ENCODE results near the gene GAN. TPM values are rescaled to one million over a fixed set of nuclear protein-coding genes. Genes with fewer than 3 reads are reported as not detected.
A peak's percentile ranks its signal among the peaks of the same experiment; 100 is the strongest.
"Not testable (repeated sequence)": the region's sequence is repeated elsewhere in the genome, so short reads cannot be mapped to it uniquely, and the experiment has no call there.

GAN gene
- polyA plus RNA-seq, 1 donor: 2.6 TPM

- DNase-seq: no peak
Measured at GRCh38 chr16:81310045-81310644, 4.6 kb upstream of the GAN start.

DNA sequence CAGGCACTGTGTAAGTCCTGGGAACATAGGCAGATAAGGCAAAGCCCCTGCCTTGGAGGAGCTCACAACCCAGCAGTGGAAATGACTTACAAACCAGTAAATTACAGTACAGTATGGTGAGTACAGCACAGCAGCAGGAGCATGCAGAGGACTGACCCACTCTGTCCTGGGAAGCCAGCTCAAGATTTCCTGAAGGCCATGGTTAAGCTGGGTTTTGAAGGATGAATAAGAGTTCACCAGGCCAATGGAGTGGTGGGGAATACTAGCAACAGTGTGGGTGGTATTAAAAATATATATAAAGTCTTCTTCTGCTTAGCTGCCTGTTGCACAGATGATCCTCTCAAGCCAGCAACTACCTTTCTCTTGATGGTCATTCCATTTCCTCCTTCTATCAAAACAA, 3.0 kb upstream of the GAN start:
- DNase-seq: no peak

DNA sequence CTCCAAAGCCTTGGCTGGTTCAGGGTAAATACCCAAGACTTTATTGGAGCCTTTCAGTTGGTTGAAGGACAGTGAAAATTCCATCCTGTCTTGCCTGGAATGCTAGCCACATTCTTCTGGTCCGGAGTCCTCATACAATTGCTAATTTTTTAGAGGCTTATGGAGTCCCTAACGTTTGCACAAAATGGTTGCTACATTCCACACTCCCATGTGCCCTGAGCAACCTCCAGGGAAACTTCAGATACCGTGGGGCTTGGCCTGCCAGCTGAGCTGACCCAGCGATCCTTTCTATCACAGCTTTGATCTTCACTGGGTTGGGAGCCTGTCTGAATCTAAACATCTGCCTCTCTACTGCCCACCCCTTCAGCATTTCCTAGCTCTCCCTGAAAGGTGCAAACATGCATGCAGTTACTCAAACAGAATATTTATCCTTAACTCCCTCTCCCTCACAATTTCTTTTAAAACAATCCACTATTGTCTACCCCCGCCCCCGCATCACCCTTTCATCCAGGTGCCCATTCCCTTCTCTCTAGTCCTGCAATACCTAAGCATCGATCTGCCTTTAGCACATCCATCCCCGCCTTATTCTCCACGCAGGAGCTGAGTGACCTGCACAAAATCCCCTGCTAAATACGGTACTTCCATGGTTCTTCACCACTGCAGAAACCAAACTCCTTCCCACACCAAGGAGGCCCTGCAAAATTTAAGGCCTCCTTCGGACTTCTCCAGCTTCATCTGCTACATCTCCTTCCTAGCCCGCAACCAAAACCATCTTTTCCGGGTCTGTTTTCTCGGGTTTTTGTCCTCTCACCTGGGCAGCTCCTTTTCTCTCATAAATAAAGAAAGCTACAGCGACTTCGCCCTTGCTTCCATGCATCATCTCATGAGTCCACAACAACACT, 810 bp upstream of the GAN start:
- no peak for DNase-seq

DNA sequence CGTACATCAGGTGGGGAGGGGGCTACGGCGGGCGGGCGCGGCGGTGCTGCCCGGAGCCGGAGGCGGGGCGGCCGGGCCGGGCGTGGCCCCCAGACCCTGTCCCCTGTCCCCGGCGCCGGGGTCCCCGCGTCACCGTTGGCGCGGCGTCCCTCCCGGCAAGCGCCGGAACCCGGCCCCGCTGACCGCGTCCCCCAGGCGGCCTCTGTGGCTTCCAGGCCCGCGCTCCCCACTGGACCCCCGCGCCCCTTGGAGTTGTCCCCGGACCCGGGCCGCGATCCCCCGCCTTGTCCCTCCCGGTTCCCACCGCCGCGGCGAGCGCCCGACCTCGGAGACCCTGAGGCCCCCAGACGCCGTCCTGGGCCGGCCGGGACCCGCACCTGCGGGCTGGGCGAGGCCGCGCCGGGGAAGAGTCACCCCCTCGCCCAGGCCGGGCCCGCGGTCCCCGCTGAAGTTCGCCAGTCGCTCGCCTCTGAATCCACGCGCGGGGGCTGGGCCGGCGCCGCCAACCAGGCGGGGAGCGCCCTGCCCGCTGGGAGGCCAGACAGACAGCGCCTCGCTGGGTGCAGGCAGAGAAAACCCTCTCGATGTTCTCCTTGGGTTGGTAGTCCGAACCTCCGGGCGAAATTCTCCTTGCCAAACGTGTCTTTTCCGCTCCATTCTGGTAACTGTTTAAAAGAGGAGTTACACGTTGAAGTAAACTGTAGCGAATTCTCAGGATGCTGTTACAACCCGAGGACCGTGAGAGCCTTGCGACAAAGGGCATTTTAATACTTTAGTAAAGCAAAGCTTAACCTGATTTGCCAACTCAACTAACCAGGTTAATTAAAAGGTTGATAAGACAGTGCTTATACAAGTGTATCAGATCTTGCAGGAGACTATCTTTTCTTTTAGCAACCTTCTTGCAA, 761 bp downstream of the GAN start:
- DNase-seq: peak; percentile 39

DNA sequence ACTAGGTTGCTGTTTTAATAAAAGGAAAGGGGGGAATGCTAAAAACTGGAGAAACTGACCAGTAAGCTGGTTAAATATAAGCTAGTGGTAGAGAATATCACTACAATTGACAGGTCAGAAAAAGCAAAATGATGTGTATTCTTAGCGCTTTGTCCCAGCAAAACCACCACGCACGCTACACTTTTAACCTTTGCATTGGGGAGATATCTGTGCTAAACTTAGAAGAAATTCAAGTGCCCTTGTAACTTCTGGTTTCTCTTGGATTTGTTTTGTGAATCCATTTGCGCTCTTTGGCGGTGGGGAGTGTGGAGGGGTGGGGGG, 1.4 kb downstream of the GAN start:
- DNase-seq: no peak

GRCh38 chr16:81318711-81319110, 3.9 kb downstream of the GAN start:
- DNase-seq: no peak

GRCh38 chr16:81319221-81319912, 4.6 kb downstream of the GAN start:
- DNase-seq: no peak

GRCh38 chr16:81321039-81321438, 6.3 kb downstream of the GAN start:
- no peak for DNase-seq

GRCh38 chr16:81321536-81321935, 6.8 kb downstream of the GAN start:
- no peak for DNase-seq

GRCh38 chr16:81324808-81325207, 10.0 kb downstream of the GAN start:
- DNase-seq: no peak

GRCh38 chr16:81327011-81327410, 12.2 kb downstream of the GAN start:
- DNase-seq: no peak

- no peak for DNase-seq
Measured at GRCh38 chr16:81327447-81328196, 12.9 kb downstream of the GAN start.

- DNase-seq: no peak
Measured at GRCh38 chr16:81329947-81330346, 15.2 kb downstream of the GAN start.

- DNase-seq: no peak
Measured at GRCh38 chr16:81333356-81333755, 18.6 kb downstream of the GAN start.

- DNase-seq: no peak
Measured at GRCh38 chr16:81335669-81336068, 20.9 kb downstream of the GAN start.

DNA sequence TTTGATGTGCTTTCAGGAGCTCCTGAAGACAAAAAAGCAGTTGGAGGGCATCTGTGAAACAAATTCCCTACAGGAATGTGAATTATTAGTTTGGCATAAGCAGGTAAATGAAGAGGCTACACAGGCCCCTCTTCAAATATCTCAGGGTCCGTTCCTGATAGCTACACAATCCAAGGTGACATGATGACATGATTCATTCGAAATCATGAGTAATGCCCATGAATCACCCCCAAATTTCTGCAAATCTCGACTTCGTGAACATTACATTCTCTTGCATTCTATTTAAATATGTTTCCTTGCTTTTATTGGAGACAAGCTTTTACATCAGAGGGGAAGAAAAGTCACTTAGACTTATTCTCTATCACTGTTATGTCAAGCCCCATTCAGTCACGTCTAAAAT, 22.3 kb downstream of the GAN start:
- DNase-seq: no peak

GRCh38 chr16:81345172-81345571, 30.4 kb downstream of the GAN start:
- not testable (repeated sequence) for DNase-seq

DNA sequence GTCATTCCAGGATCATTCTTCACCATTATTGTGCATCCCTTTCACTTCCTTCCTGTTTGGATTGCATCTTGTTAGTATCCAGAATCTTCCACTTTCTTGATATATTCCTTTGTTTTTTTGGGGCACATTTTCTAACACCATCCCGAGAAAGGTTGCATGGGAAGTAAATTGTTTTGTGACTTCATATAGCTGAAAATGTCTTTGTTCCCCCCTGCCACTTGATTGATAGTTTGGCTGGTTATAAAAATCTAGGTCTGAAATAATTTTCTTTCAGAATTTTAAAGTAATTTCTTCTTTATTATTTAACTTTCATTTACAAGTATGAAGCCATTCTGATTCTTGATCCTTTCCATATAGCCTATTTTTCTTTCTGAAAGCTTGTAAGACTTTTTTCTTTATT, 32.7 kb downstream of the GAN start:
- DNase-seq: no peak

- no peak for DNase-seq
Measured at GRCh38 chr16:81349608-81350305, 35.0 kb downstream of the GAN start.

GRCh38 chr16:81350306-81350615, 35.5 kb downstream of the GAN start:
- DNase-seq: no peak

DNA sequence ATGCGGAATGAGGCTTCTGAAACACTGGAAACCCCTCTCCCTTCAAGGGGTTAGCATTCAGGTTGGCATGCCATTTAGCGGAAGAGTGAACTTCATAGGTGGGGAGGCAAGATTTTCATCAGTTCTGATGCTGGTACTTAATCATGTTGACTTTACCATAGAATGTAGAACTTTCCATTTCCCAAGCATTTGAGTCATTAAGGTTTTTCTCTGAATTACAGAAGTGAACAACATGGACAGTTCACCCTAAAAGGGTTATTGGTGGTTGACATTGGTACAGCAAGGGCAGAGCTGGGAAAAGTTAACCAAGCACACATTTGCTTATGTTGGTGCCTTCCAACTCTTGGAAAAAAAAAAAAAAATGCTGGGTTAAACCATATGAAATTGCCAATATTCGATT, 39.1 kb downstream of the GAN start:
- no peak for DNase-seq

Data from hindlimb muscle (tissue), 1 donor.